Measurements from ENCODE around the gene KCNK13.
"Not testable (repeated sequence)": the region's sequence is repeated elsewhere in the genome, so short reads cannot be mapped to it uniquely, and the experiment has no call there.

Gene KCNK13

DNA sequence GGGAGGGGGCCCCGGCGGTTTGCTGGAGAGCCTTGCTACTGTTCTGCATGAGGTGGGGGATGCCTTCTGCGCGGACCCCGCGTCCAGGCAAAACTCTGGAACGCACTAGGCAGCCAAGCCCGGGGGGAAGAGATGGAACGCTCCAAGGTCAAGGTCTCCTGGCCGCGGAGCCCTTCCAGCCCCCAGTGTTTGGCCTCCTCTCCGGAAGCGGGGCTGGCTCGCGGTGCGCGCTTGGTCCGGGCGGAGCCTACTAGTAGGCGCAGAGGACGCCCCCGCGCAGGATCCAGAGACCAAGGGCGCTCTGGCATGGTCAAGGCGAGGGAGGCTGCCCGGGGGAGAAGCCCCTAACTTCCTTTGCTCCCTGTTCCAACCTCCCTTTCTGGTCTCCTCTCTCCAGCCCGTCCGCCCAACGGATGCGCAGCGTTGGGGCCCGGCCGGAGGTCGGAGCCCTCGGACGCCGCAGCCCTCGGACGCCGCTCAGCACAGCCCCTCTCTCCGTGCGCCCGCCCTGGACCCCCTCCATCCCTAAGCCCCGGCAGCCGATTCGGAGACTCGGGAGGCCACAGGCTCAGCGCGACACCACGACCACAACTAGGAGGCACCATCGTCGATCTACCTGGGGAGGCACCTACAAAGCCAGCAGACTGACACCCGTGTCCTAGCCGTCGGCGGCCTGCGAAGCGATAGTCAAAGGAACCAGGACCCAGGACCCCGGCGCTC lies 669 bp upstream of the KCNK13 start:
- no peak for DNase-seq (ENCODE audit: low spot score)

DNA sequence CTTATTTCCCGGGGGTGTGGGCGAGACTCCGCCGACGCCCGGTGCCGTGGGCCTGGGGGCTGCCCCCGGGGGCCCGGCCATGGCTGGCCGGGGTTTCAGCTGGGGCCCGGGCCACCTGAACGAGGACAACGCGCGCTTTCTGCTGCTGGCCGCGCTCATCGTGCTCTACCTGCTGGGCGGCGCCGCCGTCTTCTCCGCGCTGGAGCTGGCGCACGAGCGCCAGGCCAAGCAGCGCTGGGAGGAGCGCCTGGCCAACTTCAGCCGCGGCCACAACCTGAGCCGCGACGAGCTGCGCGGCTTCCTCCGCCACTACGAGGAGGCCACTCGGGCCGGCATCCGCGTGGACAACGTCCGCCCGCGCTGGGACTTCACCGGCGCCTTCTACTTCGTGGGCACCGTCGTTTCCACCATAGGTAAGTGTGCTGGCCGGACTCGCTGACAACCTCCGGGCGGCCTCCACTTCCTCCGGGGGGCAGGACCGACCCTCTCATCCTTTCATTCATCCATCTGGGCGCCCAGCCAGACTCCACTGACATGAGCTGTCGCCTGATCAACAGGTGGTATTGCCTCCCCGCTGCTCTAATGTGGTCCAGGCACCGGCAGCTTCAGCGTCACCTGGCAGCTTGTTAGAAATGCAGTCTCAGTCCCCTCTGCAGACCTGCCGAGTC lies 467 bp downstream of the KCNK13 start:
- DNase-seq (ENCODE audit: low spot score) = no peak

DNA sequence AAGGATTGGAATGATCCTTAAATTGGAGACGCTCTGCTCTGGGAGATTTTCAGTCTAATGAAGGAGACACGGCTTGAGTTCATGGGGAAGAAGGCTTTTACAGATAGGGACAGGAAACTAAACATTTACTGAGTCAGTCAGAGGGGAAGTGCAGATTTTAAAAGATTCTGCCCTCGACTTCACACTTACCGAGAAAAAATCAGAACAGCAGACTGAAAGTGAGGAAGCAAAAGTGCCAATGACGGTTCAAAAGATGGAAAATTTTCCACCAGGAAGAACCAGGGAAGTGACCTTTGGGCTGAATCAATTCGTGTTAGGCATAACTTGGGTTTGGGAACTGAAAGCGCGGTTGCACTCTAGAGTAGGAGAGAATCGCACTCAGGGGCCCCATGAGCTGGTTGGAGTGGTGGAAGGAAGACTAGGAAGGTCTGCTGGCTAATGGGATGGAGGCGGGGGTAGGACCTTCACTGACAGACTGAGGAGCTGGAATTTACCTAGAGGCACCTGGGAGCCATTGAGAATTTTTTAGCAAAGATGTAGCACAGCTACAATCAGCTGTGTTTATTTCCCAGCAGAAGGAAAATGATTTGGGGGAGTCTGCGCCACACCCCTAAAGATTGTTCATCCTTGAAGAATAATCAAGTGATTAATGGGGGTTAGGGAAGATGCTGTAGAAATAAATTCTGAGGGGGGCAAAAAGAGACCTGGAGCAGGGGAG lies 1.2 kb downstream of the KCNK13 start:
- no peak for DNase-seq (ENCODE audit: low spot score)

DNA sequence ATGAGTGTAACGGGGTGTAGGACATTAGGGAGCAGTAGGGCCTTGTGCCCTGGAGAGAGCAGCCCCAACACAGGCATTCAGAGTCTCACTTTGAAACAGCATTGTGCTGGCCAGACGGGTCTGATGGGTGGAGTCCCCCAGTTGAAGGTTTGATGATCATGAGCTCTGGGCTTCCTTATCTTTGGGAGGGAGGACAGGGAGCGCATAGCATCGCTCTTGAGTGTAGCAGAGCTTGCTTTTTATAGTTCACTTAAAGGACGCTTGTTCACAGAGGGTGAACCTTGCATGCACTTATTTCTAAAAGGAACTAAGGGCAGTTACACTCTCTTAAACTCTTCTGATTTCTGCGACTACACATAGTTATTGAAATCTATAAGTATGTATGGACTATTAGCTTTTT lies 10.6 kb downstream of the KCNK13 start:
- no peak for DNase-seq (ENCODE audit: low spot score)

DNA sequence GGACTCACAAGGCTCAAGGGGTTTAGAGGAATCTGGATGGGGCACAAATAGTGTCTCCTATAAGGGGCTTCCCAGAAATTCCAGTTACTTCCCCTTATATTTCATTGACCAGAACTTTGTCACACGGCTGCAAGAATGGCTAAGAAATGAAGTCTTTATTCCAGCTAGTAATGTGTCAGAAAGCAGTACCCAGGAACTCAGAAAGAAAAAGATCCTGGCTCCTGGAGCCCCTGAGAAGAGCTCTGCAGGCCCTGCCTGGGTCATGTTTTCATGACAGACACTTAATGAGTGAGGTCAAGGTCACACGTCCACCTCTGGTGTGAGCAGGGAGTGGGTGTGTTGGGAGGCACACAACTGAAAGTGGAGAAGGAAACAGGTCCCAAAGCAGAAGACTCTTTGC lies 17.8 kb downstream of the KCNK13 start:
- no peak for DNase-seq (ENCODE audit: low spot score)

DNA sequence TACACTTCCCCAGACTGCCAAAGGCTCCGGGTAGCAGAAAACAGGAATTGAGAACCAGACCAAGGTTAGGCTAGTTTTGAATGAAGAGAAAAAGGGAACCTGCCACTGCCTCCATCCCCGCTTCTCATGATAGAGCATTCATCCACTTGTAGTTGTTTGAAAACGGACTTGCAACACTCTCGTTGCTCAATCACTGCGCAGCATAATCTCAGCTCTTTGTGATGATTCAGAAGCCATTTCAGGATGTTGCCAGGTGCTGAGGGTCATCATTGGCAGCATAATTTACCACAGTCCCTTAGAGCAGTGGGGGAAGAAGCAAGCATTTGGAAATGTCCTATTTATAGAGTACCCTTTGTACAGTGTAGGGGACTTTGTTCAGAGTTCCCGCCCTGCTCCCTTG lies 25.6 kb downstream of the KCNK13 start:
- no peak for DNase-seq (ENCODE audit: low spot score)

DNA sequence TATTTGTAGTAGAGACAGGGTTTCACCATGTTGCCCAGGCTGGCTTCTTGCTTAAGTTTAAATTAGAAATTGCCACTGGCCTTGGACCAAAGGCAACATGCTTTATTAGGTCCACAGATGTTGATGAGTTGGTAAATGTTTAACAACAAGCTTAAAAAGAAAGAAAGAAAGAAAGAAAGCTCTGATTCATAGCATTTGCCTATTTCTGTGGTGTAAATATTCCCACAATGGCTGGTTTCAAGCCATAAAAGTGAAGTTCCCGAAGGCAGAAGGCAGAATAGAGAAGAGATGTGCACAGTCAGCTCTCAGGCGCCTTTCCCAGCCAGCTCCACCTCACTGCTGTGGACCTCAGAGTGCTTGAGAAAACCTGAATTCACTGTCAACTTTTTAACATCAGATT lies 26.4 kb downstream of the KCNK13 start:
- no peak for DNase-seq (ENCODE audit: low spot score)

DNA sequence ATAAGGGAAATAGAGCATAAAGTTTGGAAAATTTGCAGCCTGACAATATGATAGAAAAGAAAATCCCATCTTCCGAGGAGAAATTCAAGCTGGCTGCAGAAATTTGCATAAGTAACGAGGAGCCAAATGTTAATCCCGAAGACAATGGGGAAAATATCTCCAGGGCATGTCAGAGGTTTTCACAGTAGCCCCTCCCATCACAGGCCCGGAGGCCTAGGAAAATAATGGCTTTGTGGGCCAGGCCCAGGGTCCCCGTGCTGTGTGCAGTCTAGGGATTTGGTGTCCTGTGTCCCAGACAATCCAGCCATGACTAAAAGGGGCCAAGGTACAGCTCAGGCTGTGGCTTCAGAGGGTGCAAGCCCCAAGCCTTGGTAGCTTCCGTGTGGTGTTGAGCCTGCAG lies 27.7 kb downstream of the KCNK13 start:
- not testable (repeated sequence) for DNase-seq (ENCODE audit: low spot score)

DNA sequence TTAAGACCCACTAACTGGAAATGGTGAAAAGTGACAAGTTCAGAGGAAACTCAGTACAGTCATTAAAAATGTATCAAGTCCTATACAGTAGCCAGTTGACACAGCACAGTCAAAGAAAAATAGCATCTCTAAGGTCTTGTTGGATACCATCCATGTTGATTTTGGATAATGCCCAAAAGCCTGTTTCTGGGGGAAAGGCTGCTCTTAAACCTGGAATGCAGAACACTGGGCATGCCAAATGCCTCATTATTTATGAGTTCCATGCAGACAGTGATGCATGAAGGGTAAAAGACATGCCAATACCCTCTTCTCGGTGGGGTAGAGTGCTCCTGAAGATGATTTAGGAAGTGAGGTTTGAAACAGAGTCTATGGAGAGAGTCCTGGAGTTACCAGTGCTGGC lies 29.6 kb downstream of the KCNK13 start:
- no peak for DNase-seq (ENCODE audit: low spot score)

DNA sequence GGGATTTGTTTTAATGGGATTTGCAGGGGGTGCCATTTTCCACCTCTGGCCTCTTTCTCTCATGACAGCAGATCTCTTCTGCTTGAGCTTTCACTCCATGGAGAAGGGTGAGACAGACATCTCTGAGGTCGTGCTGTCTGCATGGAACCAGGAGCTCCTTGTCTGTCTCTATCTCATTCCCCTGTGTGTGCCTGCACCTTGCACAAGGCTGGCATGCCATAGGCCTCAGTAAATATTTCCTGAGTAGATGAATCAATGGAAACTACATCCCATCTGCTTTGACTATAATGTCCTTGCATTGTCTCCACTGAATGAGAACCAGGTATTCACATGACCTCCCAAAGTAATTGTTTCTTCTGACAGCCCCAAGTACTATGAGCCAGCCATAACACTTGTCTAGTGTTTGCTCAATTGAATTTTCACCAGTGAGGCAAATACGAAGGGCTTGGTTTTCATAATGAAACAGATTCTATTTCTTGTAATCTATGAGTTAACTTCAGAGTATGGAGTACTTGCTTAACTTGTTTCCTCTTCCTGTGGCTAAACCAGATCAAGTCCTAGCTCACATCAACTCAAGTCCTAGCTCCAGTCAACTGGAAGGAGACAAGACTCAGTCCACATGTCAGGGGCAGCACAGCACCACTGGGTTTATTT lies 32.3 kb downstream of the KCNK13 start:
- no peak for DNase-seq (ENCODE audit: low spot score)

DNA sequence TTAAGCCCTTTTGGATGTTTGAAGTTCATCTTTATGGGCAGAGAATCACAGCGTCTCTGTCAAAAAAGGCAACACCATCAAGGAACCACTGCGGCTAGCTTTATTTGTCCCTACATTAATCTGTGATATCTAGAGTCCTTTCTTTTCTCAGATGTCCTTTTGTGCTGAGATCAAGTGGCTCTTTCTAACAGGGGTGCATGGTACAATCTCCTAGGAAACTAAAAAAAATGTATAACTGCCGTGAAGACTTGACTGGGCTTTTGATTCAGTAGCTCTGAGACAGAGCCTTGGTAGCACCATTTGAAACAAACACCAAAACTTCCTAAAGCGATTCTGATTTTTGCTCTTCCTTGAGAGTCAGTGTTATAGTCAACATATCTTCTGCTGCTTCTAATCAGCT lies 33.3 kb downstream of the KCNK13 start:
- DNase-seq (ENCODE audit: low spot score) = no peak

DNA sequence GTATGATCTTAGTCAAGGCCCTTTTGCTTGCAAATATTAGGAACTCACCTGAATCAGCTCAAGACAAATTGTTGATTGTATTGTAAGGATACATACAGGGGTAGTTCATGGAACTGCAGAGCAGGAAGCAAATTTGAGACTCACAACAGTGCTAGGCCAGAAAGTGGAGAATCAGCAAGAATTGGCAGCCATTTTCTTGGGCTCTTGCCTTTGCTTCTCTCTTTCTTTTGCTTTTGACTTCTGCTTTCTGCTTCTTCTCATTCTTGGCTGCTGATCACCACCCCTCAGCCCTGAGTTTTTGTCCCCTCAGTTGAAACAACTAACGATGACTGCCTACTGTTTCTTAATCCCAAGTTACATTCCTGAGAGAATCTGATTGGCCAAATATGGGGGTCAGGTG lies 34.8 kb downstream of the KCNK13 start:
- no peak for DNase-seq (ENCODE audit: low spot score)

DNA sequence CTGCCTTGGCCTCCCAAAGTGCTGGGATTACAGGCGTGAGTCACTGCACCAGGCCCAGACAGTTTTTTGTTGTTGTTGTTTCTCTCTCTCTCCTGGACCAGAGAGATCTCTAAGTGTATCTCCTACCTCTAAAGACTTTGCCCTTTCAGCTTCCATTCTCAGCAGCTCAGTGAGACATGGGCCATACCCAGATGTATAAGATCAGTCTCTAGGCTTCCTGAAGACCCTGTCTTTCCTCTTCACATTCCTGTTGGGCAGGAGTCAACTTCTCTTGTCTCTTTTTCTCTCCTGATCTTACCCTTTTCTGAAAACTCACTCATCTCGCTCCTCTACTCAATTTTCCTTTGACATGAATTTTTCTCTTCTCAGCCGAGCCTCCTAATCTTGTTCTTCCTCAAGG lies 42.0 kb downstream of the KCNK13 start:
- DNase-seq (ENCODE audit: low spot score) = no peak

DNA sequence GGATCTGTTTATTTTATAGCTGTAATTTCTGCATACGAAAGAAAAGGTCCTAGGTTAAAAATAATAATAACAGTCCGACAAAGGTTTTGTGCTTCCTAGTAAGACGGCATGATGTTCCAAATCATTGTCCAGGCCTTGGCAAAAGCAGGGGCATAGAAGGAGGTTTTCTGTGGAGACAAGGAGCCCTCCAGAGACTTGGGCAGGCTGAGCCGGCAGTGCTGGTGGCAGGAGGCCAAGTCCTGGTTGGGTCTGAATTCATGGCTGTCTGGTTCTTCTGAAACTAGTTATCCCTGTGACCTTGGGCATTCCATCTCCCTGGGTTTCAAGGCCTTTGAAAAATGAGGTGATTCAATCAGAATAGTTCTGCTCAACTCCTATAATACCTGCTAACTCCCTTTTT lies 44.0 kb downstream of the KCNK13 start:
- DNase-seq (ENCODE audit: low spot score) = no peak

DNA sequence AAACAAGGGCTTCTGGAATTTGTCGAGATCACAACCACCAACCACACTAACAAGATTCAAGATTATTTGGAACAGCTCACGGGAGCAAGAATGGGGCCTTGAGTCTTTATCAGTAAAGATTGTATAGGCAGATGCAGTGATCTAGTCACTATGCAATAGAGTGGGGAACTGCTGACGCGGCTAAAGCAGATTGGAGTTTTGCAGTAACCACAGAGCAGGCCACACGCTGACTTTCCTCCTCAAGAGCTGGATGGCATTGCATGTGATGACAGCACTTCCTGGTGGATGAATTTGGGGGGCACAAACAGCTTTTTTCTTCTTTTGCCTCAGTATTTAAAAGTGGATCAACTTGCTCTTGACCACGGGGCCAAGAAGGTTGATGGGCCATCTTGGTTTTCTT lies 46.0 kb downstream of the KCNK13 start:
- DNase-seq (ENCODE audit: low spot score) = no peak

DNA sequence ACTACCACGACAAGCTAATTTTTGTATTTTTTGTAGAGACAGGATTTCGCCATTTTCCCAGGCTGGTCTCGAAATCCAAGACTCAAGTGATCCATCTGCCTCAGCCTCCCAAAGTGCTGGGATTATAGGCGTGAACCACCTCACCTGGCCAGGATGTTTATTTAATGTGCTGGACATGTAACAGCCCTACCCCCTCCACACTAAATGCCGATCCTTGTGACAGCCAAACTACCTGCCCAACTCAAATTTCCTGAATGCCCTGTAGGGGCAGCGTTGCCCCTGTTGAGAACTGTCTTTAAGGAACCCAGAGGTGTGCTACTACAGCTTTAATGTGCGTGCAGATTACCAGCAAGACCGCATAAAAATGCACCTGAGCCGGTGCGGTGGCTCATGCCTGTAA lies 48.1 kb downstream of the KCNK13 start:
- no peak for DNase-seq (ENCODE audit: low spot score)

DNA sequence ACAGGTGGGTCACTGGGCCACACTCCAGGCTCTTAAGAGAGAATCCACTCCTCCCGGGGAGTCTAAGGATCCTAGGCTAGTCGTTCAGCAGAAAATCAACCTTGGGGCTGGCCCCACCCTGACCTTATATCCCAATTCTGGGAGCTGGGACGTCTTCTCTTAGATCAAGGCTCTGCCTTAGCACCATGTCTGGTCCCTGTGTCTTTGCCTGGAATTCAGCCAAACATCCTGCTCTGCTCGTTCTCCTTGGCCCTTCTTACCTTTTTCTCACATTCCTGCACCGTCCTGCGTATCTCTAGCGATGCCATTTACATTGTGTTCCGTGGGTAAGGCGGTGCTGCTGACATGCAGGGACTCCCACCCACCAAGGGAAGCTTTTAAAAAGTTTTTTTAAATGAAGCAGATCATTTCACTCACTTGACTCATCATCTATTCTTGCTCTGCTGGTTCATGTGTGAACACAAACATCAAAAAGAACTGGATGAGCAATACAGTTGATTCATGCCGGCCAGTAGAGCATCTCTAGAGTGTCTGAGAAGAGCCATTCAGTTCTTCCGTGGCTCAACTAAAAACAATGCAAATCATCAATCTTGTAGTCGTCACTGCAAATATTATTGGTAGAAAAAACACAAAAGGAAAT lies 50.2 kb downstream of the KCNK13 start:
- no peak for DNase-seq (ENCODE audit: low spot score)

DNA sequence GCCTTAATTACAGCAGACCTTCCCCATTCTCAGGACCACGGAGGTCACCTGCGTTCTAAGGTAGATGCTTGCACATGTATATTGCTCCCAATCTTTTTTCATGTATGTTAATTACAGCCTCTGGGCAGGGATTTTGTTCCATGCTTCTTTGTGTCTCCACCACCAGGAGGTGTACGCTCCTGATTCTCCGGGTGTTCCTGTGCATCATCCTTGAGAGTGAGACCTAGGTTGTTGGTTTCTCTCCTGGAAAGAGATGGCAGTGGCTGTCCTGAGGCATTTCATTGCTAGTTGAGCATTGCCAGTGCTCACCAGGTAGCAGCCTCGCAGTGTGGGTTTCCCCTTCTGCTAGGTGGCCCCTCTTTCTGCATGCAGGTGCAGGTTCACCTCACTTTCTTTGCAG lies 52.8 kb downstream of the KCNK13 start:
- no peak for DNase-seq (ENCODE audit: low spot score)

DNA sequence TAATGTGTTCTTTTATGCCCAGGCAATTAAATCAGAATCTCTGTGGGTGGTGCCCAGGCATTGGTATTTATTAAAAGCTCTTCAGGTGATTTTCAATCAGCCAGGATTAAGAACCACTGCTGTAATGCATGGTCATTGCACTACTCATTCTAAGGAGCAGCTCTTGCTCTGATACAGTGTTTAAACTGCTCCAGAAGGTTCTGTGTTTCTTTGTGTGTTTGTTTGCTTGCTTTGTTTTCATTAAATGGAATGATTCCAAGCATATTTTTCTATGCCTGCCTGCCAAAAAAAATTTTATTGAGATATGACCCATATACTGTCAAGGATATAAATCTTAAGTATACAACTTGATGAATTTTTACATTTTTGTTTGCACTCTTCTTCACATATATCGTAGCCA lies 54.0 kb downstream of the KCNK13 start:
- DNase-seq (ENCODE audit: low spot score) = no peak

DNA sequence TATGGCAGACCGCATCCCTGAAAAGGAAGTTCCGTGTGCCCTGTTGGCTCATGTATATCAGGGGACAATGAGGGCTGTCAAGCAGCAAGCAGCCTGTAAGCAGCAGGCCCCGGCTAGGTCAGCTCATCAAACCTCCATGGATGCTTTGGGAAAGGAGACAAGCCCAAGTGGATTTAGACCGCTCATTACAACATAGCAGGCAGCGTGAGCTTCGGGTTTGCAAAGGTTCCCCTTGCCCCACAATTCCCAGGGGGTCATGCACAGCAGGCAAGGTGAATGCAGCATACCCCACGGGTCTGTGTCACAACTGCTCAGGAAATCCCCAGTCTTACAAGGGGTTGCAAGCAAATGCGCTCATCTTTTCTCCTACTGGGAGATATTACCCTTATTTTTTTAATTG lies 54.6 kb downstream of the KCNK13 start:
- no peak for DNase-seq (ENCODE audit: low spot score)

DNA sequence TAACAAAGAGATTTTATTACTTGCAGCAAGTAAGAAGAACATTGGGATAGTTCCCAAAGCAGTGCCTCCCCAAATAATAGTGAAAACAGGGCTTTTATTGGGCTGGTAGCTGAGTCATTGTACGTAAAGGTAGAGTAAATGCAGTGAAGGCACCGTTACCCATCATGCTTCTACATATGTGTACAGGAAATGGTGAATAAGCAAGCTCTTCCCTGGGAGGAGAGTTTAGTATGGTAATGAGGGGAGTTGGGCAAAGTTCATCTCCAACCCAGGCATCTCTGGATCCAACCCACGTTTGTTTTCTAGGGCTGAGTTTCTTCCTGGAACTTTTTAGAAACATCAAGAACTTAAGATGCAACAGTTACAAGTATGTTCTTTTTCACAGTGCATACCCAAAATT lies 56.2 kb downstream of the KCNK13 start:
- DNase-seq (ENCODE audit: low spot score) = no peak

DNA sequence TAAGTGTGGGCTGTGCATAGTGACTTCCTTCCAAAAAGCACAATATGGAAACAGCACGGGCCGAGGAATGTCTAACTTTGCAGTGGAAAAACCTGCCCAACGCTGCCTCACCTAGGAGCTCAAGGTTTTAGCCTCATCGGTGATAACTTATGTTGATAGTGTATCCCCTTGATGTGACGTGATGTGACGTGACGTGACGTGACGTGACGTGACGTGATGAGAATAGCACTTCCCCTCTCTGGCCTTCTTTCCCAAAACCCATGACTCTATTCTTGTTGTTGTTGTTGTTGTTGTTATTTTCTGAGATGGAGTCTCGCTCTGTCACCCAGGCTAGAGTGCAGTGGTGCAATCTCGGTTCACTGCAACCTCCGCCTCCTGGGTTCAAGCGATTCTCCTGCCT lies 64.5 kb downstream of the KCNK13 start:
- no peak for DNase-seq (ENCODE audit: low spot score)

Measured in SK-N-DZ (cell line).